Parathyroid adenoma (tissue), 2 donors: Measurements from ENCODE around the gene CREB3L2.

Experiments
- H2AFZ ChIP-seq: fragments of 300-600 bp; sonication (generic); one replicate; pipeline ENCODE4 v1.7.0; 2017; ENCODE audit warnings: antibody characterized with exemption, mild to moderate bottlenecking
- H3K27ac ChIP-seq: fragments of 300-600 bp; sonication (generic); one replicate; pipeline ENCODE4 v1.7.0; 2017
- H3K27me3 ChIP-seq: fragments of 300-600 bp; sonication (generic); one replicate; pipeline ENCODE4 v1.7.0; 2017; ENCODE audit warnings: low read length; ENCODE audit not compliant: control insufficient read depth, insufficient read depth
- H3K36me3 ChIP-seq: fragments of 300-600 bp; sonication (generic); one replicate; pipeline ENCODE4 v1.7.0; 2017; ENCODE audit warnings: low read length; ENCODE audit not compliant: control insufficient read depth, insufficient read depth
- H3K4me1 ChIP-seq: fragments of 300-600 bp; sonication (generic); one replicate; pipeline ENCODE4 v1.7.0; 2017; ENCODE audit warnings: control low read depth
- H3K4me2 ChIP-seq: fragments of 300-600 bp; sonication (generic); one replicate; pipeline ENCODE4 v1.7.0; 2017; ENCODE audit warnings: low read length
- H3K4me3 ChIP-seq: fragments of 300-600 bp; sonication (generic); one replicate; pipeline ENCODE4 v1.7.0; 2017; ENCODE audit warnings: low read depth, low read length
- H3K79me2 ChIP-seq: fragments of 300-600 bp; sonication (generic); one replicate; pipeline ENCODE4 v1.7.0; 2017; ENCODE audit warnings: control low read depth
- H3K9ac ChIP-seq: fragments of 300-600 bp; sonication (generic); one replicate; pipeline ENCODE4 v1.7.0; 2017; ENCODE audit warnings: mild to moderate bottlenecking
- H3K9me3 ChIP-seq: fragments of 300-600 bp; sonication (generic); one replicate; pipeline ENCODE4 v1.7.0; 2017; ENCODE audit warnings: low read length; ENCODE audit not compliant: control insufficient read depth
- TF ChIP-seq, protein P1 (sequence below): fragments of 300-600 bp; sonication (generic); IDR thresholded peaks from one replicate; pipeline ENCODE4 v1.7.0; 2017; ENCODE audit warnings: antibody characterized with exemption, mild to moderate bottlenecking
- donor health status: primary hyperparathyroidism.

The CREB3L2 gene

GRCh38 chr7:138004046-138004445, 2.2 kb upstream of the CREB3L2 start:
- no peak overlapping the region for H3K27ac ChIP-seq
- no peak overlapping the region for H3K4me2 ChIP-seq
- TF ChIP-seq, protein P1, sequence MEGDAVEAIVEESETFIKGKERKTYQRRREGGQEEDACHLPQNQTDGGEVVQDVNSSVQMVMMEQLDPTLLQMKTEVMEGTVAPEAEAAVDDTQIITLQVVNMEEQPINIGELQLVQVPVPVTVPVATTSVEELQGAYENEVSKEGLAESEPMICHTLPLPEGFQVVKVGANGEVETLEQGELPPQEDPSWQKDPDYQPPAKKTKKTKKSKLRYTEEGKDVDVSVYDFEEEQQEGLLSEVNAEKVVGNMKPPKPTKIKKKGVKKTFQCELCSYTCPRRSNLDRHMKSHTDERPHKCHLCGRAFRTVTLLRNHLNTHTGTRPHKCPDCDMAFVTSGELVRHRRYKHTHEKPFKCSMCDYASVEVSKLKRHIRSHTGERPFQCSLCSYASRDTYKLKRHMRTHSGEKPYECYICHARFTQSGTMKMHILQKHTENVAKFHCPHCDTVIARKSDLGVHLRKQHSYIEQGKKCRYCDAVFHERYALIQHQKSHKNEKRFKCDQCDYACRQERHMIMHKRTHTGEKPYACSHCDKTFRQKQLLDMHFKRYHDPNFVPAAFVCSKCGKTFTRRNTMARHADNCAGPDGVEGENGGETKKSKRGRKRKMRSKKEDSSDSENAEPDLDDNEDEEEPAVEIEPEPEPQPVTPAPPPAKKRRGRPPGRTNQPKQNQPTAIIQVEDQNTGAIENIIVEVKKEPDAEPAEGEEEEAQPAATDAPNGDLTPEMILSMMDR, result no peak
- H3K9ac ChIP-seq, result no peak overlapping the region
- H3K36me3 ChIP-seq, result no peaks in the 10 kb centered on the region
- no peak overlapping the region for H3K4me3 ChIP-seq
- H3K27me3 ChIP-seq, result no peaks in the 10 kb centered on the region
- H3K79me2 ChIP-seq, result peaks cover 16% of the 10 kb centered on the region
- H2AFZ ChIP-seq, result peak overlapping the region; percentile 39
- no peaks in the 10 kb centered on the region for H3K9me3 ChIP-seq
- H3K4me1 ChIP-seq, result peaks cover 3% of the 10 kb centered on the region

- H3K4me3 ChIP-seq, result peak overlapping the region; percentile 75
- no peak overlapping the region for H3K4me2 ChIP-seq
- peak overlapping the region; percentile 8 for H2AFZ ChIP-seq
These were observed 923 bp upstream of the CREB3L2 start for GRCh38 chr7:138002828-138003189.

DNA sequence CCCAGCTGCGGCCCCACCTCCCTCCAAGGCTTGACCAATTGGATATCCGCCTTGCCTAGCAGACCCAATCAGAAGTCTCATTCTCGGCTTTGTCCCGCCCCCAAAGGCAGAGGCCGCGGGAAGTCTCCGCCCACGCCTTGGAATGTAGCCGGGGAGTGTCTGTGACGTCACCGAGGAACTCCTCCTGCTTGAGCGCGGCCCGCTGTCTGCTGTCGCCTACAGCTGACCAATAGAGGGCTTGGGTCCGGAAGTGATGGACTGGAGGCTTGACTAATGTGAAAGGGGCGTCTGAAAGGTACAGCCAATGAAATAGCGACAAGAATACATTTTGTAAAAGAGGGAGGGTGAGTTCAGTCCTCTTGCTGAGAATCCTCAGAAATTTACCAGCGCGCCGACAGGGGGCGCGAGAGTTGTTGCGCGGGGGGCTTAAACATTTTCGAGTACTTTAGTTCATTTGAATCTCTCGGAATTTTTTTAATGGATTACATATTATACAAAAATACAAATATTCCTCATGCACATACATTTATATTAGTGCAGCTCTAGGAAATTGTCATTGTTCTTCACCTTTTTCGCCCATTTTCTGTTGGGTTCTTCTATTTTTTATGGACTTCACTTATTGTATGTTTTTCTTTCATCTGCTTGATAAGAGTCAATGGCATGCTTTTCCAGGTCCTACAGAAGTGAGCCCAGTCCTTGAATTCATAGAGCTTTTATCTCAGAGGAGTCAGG, 376 bp upstream of the CREB3L2 start:
- Histone ChIP-seq H3K27ac (peak overlapping the region; percentile 83), H3K9me3 (no peaks in the 10 kb centered on the region), H2AFZ (peak overlapping the region; percentile 82), H3K4me1 (peaks cover 10% of the 10 kb centered on the region), H3K4me3 (peak overlapping the region; percentile 75), H3K79me2 (peaks cover 26% of the 10 kb centered on the region), H3K36me3 (no peaks in the 10 kb centered on the region), H3K4me2 (peak overlapping the region; percentile 77), H3K9ac (no peak overlapping the region), H3K27me3 (no peaks in the 10 kb centered on the region)
- TF ChIP-seq, protein P1, result peak; percentile 92

More at GRCh38 chr7:138002828-138003189, 923 bp upstream of the CREB3L2 start:
- no peak overlapping the region for H3K27ac ChIP-seq
- H3K36me3 ChIP-seq, result no peaks in the 10 kb centered on the region
- peaks cover 10% of the 10 kb centered on the region for H3K4me1 ChIP-seq
- peaks cover 25% of the 10 kb centered on the region for H3K79me2 ChIP-seq
- H3K27me3 ChIP-seq, result no peaks in the 10 kb centered on the region
- TF ChIP-seq, protein P1, result no peak
- no peaks in the 10 kb centered on the region for H3K9me3 ChIP-seq
- no peak overlapping the region for H3K9ac ChIP-seq

DNA sequence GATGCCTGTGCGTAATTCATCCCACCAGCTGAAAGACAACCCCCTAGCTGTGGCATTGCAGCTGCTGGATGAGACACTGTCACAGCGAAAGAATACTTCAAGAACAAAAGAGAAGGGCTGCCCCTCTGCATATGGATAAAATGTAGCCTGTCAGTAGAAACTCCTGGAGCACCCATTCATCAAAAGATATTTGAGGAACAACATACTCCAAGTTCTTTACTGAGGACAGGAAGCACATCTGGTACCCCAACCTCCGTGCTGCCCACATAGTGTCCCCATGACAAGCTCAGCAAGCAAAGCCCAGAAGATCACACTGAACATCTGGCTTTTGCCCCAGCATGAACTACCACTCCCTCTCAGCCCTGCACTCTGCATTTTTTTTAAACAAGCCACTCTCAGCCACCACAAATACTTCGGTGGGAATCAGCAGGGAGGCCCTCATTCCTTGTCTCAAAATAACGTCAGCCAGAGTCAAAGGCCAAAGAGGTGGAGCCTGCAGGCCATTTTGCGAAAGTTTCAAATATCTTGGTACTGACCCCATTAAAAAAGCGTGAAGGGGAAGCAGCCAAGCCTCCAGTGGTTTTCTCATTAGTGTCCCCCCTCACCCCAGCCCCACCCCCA, 1.7 kb downstream of the CREB3L2 start:
- H3K79me2 ChIP-seq, result peaks cover 39% of the 10 kb centered on the region
- no peaks in the 10 kb centered on the region for H3K27me3 ChIP-seq
- no peaks in the 10 kb centered on the region for H3K9me3 ChIP-seq
- TF ChIP-seq, protein P1, result no peak
- H3K36me3 ChIP-seq, result no peaks in the 10 kb centered on the region
- peak overlapping the region; percentile 83 for H3K27ac ChIP-seq
- H2AFZ ChIP-seq, result peak overlapping the region; percentile 51
- H3K9ac ChIP-seq, result no peak overlapping the region
- peak overlapping the region; percentile 75 for H3K4me3 ChIP-seq
- H3K4me1 ChIP-seq, result peaks cover 24% of the 10 kb centered on the region
- peak overlapping the region; percentile 77 for H3K4me2 ChIP-seq
